Measurements from ENCODE around the gene CYP26C1. TPM values are rescaled to one million over a fixed set of nuclear protein-coding genes. Genes with fewer than 3 reads are reported as not detected.
A peak's percentile ranks its signal among the peaks of the same experiment; 100 is the strongest.

The CYP26C1 gene
- total and polyA plus RNA-seq, 2 of the 13 experiments (the other 11 are each of a cell fraction or from before 2014, with no cell fraction given), result 0.02 TPM; not detected in 1

GRCh38 chr10:93074147-93074596 lies 13.6 kb downstream of the CYP26C1 start:
- ChIA-PET CTCF (ENCODE audit: low intra/inter-chr PET ratio, low total read pairs) (no interaction called here), POLR2A (no interaction called here)
- no TSS peak for BruUV-seq (replicated peaks)
- Histone ChIP-seq H3K27ac (ENCODE audit: extremely low read length, insufficient read depth, low read length) (no peak overlapping the region), H3K9ac (ENCODE audit: insufficient read depth, low read depth, low read length) (no peak overlapping the region), H2AFZ (ENCODE audit: low read length) (no peak overlapping the region), H3K4me3 (replicated peaks in 1 of 3; ENCODE audit: insufficient read depth in 1 of 3, low read depth in 2 of 3, low read length in 3 of 3) (peak overlapping the region; percentile 56 to 77 (median 58); a peak in 5 of 6 replicates), H3K9me3 (ENCODE audit: low read length) (no peaks in the 10 kb centered on the region), H3K27me3 (ENCODE audit: control insufficient read depth in 1 of 2, insufficient read depth in 2 of 2, low read length in 2 of 2) (peaks cover 11 to 56% of the 10 kb centered on the region in 2 experiments; a peak in 4 of 5 replicates), H3K36me3 (replicated peaks in 1 of 2; ENCODE audit: control insufficient read depth in 1 of 2, insufficient read depth in 2 of 2, low read length in 2 of 2) (no peaks in the 10 kb centered on the region), H4K20me1 (ENCODE audit: insufficient read depth, low read length) (no peaks in the 10 kb centered on the region), H3K4me2 (ENCODE audit: low read depth, low read length) (peak overlapping the region; percentile 89), H3K4me1 (ENCODE audit: insufficient read depth, low read length) (peaks cover 36% of the 10 kb centered on the region), H3K79me2 (ENCODE audit: insufficient read depth, low read length) (no peaks in the 10 kb centered on the region)
- FAIRE-seq (no peak), ATAC-seq (peak; percentile 39), DNase-seq (ENCODE audit: low spot score) (no peak)
- in situ Hi-C loops (cut with HindIII; ENCODE audit: extremely low pct_ligation_motif_present, low pct_unique_long_range_greater_than_20kb) (loop anchor here (10.0 kb wide), 1 partner anchor 221 kb away; no protein-coding TSS in a partner anchor), intact Hi-C loops (cut with micrococcal nuclease; ENCODE audit: unreplicated experiment) (loop anchor here (2.0 to 10.0 kb wide), 3 partner anchors 67 to 283 kb away; no protein-coding TSS in a partner anchor)
- 18% methylated on average over 28 of the region's 40 CpGs for WGBS (ENCODE audit: low lambda C conversion rate)
- TF ChIP-seq PCBP1 (IDR thresholded peaks at IDR 0.05; ENCODE audit: borderline replicate concordance, low read depth, low read length), result 0 out of 2 replicates have a peak, but pooled peaks have one; percentile 34
- no peak for TF ChIP-seq GABPB1 (CRISPR knock-in tag; IDR thresholded peaks at IDR 0.05)
- 0 out of 2 replicates have a peak, but pooled peaks have one; percentile 1 for TF ChIP-seq ZNF564 (CRISPR knock-in tag; IDR thresholded peaks at IDR 0.05)
- no peak for TF ChIP-seq DNMT3B (CRISPR knock-in tag; conservative IDR thresholded peaks at IDR 0.05)
- peak; percentile 80; the same call in 1 of the 2 replicates for TF ChIP-seq NCOA1 (CRISPR knock-in tag; IDR thresholded peaks at IDR 0.05)
- peak; percentile 49; the same call in 1 of the 2 replicates for TF ChIP-seq MTF2 (CRISPR knock-in tag; IDR thresholded peaks at IDR 0.05; ENCODE audit: borderline replicate concordance)
- peak; percentile 22; the same call in 1 of the 2 replicates for TF ChIP-seq ZFP91 (CRISPR knock-in tag; IDR thresholded peaks at IDR 0.05; ENCODE audit: borderline replicate concordance)
- no peak for TF ChIP-seq THAP8 (CRISPR knock-in tag; IDR thresholded peaks at IDR 0.05; ENCODE audit: borderline replicate concordance)
- TF ChIP-seq HNRNPLL (IDR thresholded peaks at IDR 0.05; ENCODE audit: low read depth, low read length, poor library complexity, severe bottlenecking), result peak; percentile 44
- TF ChIP-seq NFE2L2 (IDR thresholded peaks at IDR 0.05; ENCODE audit: low read length), result no peak
- TF ChIP-seq ZNF800 (CRISPR knock-in tag; IDR thresholded peaks at IDR 0.05), result peak; percentile 97; the same call in 1 of the 2 replicates
- TF ChIP-seq ZNF343 (CRISPR knock-in tag; IDR thresholded peaks at IDR 0.05), result 0 out of 2 replicates have a peak, but pooled peaks have one; percentile 57
- TF ChIP-seq, protein P1, sequence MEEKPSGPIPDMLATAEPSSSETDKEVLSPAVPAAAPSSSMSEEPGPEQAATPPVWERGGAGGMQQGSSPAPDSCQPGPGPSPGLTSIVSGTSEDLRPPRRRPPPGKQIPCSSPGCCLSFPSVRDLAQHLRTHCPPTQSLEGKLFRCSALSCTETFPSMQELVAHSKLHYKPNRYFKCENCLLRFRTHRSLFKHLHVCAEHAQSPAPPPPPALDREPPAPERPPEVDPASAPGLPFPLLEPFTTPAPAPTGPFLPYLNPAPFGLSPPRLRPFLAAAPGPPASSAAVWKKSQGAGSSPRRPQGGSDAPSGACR (CRISPR knock-in tag; IDR thresholded peaks at IDR 0.05), result peak; percentile 60; the same call in 1 of the 2 replicates
- peak; percentile 33; the same call in 1 of the 2 replicates for TF ChIP-seq UBTF (CRISPR knock-in tag; IDR thresholded peaks at IDR 0.05)
